Activated gamma-delta T cell (primary cell): Measurements from ENCODE around the gene LMF1.

Source experiments
- DNase-seq: peaks from one replicate; lab custom pipeline; 2025; lab: John Stamatoyannopoulos, UW

Gene LMF1

DNA sequence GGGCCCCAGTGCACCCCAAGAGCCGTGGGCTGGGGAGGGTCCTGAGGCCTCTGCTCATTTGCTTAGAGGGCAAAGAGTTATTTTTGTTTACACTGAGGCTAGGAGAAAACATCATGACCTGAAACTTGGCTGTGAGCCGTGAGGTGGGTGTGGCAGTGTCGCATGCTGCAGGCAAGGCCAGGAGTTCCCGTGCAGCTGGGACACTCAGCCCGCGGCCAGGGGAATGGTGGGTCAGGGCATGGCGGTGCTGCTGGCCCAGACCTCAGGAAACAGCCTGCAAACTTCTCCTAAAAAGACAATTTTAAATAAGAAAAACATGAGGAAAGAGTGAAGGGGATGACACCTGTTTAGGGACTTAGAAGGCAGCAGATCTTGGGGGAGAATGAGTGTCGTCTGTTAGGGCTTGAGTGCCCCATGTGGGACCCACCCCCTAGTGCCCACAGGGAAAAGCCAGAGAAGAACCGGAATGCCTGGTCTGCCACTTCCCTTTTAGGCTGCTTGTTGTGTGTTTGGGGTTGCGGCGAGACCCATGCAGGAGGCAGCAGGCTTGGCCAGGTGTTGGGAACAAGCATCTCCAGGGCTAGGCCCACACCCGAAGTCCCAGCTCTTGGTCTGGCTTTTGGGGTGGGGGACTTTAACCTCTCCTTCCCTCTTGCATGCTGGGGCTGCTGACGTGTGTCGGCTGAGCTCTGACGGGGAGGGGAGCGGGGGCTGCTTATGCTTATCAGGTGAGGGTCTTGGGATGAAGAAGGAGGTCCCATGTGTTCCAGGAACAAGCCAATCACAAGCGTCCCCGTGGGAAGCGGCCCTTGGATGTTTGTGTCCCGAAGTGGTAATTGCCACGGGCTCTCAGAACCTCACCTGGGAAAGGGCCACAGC lies 89.3 kb downstream of the LMF1 start:
- DNase-seq: no peak

DNA sequence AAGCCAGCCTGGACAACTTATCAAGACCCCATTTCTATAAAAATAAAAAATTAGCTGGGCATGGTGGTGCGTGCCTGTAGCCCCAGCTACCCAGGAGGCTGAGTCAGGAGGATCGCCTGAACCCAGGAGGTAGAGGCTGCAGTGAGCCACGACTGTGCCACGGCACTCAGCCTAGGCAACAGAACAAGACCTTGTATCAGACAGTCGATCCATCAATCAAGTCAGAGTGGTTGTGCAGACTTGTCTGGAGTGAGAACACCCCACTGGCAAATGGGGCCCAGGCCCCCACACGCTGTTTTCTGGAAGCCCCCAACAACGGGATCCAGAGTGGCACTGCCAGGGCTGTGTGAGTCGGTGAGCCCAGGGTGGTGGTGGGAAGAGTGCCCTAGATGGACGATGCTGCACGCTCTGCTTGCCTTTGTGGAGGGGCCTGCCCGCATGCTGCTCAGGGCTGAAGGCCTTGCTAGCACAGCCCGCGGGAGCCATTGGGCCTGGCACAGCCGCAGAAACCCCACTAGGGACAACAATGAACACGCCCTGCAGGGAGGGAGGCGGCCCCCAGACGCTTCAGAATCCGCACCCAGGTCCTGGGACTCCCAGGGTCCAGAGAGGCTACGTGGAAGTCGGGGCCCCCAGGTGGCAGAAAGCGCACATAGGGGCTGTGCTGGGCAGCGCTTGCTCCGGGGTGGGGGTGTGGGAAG lies 90.2 kb downstream of the LMF1 start:
- DNase-seq: no peak

DNA sequence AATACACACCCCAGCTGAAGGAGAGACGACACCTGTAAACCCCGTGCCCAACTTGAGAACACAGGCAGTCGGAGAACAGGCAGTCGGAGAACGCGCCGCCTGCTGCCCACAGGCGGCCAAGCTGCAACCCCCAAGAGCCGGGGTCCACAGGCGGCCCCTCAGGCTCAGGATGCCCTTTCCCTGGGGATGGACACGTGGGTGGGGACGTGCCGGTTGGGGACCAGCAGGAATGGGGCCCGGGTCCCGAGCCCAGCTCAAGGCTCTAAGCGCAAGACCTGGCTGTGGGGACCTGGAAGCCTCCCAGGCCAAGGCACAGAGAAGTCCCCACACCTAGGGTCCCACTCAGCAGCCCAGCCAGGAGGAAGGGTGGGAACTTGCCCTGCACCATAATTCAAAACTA lies 90.8 kb downstream of the LMF1 start:
- DNase-seq: no peak

DNA sequence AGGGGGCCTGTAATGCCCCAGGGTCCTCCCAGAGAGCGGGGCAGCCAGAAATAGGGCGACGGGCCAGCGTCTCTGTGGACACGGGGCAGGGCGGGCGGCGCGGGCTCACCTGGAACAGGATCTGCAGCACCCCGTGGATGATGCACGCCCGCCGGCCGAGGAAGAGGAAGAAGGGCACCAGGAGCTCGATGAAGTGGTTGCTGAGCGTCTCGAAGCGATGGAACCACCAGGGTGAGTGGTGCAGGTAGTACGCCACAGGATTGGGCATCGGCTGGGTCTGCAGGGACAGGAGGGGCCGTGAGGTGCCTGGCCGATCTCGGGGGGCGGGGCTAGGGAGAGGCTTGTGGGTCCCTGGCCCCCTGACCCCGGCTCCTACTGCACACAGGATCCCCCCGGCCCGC lies 91.3 kb downstream of the LMF1 start:
- no peak for DNase-seq

DNA sequence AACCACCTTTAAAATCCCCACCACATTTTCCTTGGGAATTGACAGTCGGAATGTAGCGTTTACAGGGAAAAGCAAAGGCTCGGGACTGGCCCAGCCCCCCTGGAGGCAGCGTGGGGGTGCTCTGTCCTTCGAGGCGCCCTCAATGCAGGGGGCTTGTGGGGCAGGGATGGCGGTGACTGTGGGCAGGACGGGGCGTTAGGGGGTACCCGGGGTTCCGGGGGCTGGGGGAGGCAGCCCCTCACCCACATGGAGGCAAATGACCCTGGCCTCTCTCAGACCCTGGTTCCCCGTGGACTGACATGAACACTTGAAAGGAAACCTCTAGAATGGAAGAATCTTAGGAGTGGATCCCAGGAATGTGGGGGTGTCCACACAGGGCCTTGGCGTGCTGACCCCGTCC lies 91.9 kb downstream of the LMF1 start:
- no peak for DNase-seq

DNA sequence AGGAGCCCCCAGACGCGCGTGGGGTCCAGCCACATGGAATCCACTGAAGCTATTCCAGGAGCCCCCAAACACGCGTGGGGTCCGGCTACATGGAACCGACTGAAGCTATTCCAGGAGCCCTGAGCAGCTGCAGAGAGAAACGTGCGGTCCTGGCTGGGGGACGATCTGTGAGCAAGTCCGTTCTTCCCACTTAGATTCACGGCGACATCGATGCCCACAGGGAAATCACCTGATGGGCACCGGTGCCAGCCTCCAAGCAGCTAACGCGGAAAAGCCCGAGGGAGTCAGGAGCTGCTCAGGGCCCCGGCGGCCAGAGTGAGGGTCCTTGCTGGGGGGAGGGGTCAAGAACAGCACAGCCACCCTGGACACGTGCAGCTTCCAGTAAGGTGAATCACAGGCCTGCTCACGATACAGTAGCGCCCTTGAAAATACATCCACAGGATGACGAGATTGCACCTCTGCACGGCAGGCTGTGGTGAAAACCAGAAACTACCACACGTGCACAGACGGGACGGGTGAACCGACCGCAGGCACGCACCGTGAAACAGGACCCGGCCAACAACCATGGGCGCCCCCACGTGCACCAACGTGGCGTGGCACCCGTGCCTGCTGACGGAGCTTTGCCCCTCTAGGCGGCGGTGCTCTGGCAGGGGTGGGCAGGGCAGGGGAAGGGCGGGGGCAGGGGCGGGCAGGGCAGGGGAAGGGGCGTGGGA lies 92.6 kb downstream of the LMF1 start:
- DNase-seq: no peak

DNA sequence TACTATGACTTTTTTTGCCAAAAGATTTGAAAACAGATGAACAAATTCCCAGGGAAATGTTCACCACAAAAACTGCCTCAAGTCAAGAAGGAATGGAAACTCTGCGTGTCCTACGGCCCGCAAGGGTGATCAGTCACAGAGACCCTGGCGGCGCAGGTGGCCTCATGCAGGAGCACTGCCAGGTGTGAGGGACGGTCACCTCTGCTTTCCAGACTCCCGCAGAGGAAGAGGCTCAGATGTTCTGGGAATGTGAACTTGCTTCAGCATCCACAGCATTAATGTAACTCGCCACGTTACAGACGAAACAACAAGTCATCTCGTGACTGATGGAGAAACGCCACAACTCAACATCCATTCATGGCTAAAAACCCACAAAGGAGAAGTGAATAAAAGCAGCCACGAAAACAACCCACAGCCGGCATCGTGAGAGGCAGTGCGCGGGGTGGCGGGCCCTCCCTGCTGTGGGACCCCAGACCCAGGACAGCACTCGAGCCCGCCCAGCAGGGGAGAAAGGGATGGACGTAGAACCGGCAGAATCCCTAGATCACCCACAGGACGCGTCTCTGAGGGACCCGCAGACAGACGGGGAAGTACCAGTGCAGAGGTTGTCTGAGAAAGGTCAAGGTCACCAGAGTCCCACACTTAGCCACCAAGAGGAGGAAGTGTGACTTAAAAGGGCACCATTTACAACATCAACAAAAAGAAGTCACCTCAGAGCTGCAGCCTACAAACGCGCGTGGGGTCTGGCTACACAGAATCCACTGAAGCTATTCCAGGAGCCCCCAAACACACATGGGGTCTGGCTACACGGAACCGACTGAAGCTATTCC lies 93.3 kb downstream of the LMF1 start:
- no peak for DNase-seq

DNA sequence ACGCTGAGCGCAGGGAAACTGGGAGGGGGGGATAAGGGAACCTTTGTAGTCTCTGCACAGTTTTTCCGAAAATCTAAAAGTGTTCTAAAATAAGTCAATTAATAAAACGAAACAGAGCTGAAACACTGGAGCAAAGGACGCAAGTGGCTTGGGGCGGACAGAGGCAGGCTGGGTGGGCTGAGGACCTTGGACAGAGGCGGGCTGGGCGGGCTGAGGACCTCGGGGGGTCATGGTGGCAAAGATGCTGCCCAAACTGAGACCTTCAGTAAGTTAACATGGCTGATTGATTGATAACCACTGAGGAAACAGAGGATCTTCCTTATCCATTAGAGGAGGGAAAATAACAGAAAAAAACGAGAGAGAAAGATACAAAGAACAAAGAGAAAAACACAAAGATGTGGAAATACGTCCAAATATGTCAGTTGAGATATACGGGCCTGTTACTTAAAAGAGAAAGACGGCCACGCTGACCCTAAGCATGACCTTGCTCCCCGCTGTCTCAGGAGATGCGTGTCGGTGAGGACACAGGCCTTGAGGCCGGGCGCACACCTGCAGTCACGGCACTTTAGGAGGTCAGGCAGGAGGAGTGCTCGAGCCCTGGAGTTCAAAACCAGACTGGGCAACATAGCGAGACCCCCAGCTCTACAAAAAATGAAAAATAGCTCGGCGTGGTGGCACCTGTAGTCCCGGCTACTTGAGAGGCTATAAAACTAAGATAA lies 94.1 kb downstream of the LMF1 start:
- no peak for DNase-seq

DNA sequence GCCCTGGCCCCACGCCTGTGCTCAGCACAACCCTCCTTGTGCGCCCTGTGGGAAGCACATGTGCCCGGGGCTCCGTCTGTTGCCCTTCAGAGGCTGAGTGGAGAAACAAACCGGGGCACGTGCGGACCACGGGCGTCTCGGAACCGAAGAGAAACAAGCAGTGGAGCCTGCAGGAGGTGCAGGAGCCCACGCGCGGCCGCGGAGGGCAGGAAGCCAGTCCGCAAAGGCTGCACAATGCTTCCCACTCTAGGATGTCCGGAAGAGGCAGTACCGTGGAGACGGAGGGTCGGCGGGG lies 94.8 kb downstream of the LMF1 start:
- no peak for DNase-seq

DNA sequence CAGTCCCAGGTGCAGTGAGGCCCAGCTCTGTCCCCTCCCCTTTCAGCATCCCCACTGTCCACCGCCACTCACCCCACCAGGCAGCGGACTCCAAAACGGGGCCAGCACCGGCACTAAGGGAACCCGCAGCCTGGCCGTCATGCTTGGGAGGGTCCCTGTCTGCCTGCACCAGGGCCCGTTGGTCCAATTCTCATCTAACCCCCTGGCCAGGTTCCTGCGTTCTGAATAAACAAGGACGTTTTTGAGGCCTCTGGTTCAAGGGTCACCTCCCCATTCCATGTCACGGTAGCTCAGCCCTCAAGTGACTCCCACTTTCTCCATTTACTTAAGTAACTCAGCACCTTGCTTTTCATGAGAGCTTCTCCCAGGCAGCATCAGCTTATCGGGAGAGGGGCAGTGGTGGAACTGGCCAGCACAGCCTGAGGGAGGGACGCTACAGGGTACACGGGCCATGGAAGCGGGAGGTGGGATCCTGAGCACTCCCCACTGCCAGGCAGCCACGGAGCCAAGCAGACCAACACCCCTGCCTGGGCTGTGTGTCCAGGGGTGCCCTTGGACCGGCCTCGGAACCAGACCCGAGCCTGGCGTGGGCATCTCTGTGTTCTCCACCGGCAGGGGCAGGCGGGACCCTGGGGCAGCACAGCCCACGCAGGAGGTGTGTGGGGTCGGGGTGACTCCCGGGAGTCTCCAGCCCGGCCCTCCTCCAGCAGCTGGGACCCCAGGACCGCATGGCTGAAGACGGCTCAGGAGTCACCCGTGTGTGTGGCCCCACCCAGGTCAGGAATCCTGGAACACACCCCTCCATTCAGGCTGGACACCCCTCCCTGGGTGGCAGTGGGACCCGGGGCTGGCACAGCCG lies 95.4 kb downstream of the LMF1 start:
- no peak for DNase-seq

DNA sequence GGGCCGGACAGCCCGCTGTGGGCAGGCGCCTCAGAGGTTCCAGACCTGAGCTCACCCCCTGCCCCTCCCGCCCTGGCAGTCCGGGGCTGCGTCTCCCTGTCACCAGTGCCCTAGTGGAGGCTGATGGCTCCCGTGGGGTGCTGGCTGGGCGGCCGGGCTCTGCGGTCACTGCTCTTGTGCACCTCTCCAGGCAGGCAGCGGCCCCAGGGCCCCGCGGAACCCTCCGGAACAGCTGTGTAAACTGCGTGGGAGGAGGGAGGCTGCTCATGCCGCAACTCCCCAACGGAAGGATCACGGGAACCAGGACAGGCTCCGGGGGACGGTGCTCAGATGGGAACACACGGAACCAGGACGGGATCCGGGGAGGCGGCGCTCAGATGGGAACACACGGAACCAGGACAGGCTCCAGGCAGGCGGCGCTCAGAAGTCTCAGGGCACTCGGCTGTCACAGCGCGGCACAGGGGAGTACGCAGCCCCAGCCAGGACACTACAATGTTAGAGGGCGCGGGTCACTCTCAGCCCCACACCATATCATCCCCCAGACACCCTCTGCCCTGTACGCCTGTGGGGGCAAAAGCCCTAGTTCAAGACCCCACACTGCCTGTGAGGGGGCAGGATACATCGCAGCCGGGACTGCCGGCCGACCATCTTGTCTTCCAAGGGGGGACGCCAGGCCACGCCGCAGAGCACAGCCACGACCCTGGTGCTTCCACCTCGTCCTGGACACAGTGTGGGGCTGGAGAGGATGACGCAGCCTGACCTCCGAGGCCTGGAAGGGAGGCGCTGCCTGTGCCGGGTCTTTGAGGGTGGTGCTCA lies 96.2 kb downstream of the LMF1 start:
- DNase-seq: no peak

DNA sequence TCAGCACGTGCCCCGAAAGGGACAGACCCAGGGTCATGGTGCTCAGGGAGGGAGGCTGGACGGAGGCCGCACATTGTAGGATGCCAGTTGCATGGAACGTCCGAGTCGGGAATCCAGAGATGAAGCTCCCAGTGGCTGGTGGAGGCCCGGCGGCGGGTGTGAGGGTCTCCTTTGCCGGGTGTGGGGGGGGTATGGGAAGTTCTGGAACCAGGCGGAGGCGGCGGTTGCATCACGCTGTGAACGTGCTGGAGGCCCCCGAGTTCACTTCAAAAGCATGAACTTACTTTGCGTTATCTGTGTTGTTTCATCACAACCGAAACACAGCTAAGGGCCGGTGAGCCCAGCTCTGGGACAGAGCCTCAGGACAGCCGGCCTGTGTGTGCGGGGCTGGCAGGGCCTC lies 96.9 kb downstream of the LMF1 start:
- no peak for DNase-seq

DNA sequence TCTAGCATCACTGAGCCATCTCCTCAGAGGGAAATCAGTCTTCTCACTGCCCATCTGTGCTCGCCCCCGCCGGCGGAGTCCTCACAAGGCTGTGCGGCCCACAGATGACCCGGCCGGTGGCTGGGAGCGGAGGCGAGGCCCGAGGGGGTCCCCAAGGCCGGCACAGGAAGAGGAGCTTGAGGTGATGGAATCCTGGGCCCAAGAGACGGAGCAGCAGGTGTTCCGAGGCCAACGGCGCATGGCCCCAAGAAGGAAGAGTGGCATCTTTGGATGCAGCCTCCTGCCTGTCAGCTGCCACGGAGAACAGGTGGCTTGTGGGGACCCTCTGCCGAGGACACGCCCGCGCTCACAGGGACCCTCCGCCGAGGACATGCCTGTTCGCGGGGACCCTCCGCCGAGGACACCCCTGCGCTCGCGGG lies 97.5 kb downstream of the LMF1 start:
- DNase-seq: no peak

DNA sequence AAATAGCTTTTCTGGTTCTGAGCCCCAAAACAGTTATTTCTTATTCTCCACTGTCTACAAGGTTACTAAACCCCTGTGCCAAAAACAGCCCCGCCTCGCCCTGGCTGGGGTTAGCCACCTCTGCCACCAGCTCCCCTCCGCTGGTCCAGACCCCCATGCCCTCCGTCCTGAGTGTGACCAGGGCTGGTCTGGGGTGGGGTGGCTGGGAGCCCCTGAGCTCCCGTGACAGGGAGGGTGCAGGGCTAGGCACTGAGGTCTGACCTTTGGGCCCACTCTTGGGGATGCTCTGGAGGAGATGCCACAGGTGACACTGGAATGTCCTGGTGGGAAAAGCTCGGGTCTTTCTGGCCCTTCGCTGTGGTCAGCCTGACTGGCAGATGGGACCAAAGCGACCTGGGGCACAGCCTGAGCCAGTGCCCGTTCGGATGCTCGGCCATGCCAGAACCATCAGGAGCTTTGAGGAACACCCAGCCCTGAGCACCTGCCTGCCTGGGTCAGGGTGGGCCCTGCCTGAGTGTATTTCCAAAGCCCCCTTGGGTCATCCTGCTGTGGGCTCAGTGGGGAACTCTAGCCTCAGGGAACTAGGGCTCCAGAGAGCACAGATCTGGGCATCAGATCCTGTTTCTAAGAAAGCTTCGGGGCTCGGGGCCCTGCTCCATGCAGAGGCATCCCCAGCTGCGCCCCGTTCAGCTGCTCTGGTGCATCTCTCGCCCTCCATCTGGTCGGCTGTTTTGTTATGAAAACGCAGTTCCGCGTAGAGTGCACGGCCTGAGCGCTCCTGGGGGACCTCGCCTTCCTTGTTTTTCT lies 98.1 kb downstream of the LMF1 start:
- no peak for DNase-seq

DNA sequence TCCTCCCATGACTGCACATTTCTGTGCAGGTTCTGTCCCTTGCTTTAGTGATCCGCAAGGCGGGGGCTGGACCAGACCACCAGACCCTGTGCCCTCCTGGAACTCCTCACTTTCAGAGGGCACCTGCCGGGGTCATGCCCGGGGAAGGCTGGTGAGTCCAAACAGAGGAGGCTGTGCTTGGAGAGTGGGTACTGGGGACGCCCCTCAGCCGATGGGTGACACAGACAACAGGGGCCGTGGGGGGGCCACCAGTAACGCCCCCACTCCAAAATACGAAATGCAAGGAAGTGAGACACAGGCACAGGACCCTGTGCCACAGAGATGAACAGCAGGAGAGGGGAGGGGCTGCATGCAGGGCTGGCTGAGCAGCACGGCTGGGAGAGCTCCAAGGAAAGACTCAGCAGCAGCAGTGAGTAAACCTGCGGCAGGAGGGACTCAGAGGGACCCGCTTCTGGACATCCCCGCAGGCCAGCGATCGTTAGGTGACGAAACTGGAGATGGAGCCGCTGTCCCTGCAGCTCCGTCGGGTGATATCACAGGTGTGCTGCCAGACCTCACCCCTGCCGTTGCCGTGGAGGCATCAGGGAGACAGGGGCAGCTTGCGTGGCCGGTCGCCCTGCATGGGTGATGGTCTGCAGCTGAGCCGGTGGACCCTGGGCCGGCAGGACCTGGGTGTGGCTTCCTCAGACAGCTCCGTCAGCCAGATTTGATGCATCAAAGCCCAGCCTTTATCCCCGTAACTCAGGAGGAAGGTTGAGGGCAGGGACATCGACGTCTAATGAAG lies 99.0 kb downstream of the LMF1 start:
- DNase-seq: no peak

DNA sequence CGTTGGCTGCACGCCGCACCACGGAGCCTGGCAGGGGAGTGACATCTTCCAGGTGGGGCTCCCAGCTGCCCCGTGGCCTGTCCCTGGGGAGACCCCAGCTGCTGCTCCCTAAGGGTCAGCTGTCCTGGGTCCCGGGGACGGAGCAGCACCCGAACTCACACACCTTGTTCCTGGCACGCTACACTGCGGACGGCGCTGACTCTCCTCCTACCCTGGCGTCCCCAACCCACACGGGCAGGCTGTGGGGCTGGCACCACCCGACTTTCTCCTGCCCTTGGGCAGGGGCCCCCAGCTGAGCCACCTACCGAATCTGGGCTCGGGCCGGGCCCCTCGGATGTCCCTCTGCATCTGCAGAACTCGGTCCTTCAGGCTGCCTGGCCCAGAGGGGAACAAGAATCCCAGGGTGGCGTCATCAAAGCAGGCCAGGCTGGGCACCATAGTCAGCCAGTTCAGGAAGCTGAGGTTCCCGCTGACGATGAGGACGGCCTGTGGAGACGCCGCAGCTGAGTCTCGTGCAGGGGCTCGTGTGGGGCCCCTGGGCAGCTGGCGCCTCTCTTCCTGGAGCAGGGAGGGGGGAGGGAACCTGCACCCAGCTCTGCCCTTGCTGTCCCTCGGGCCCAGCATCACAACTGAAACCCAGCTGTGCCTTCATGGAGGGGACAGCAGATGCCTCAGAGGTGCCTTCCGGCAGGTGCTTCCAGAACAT lies 99.8 kb downstream of the LMF1 start:
- DNase-seq: no peak
